ENCODE measurements around the gene GALNT7. TPM values are rescaled to one million over a fixed set of nuclear protein-coding genes. Genes with fewer than 3 reads are reported as not detected.
A peak's percentile ranks its signal among the peaks of the same experiment; 100 is the strongest.

The GALNT7 gene
- total RNA-seq, 1 experiment from 2014 or later = 28.9 TPM

GRCh38 chr4:173367285-173367684 is 198.7 kb downstream of the GALNT7 start:
- Histone ChIP-seq H3K27me3 (ENCODE audit: low read length) (no peaks in the 10 kb centered on the region), H3K9me3 (ENCODE audit: low read length) (no peaks in the 10 kb centered on the region), H4K20me1 (ENCODE audit: insufficient read depth, low read depth, low read length) (no peaks in the 10 kb centered on the region), H3K4me1 (ENCODE audit: low read length) (peaks cover 5% of the 10 kb centered on the region), H3K27ac (ENCODE audit: low read length) (no peak overlapping the region), H3K79me2 (ENCODE audit: low read length) (no peaks in the 10 kb centered on the region), H3K36me3 (ENCODE audit: insufficient read depth, low read length) (no peaks in the 10 kb centered on the region), H3K9me2 (replicated peaks; ENCODE audit: insufficient read depth, low read length) (no peaks in the 10 kb centered on the region), H2AFZ (ENCODE audit: low read length) (no peak overlapping the region), H3K4me3 (ENCODE audit: low read length) (no peak overlapping the region), H3K4me2 (ENCODE audit: low read depth, low read length, poor library complexity, severe bottlenecking) (no peak overlapping the region), H3K9ac (ENCODE audit: low read length) (no peak overlapping the region)
- DNase-seq = no peak

GRCh38 chr4:173367946-173368345 is 199.3 kb downstream of the GALNT7 start:
- H4K20me1 ChIP-seq (ENCODE audit: insufficient read depth, low read depth, low read length) = no peaks in the 10 kb centered on the region
- no peaks in the 10 kb centered on the region for H3K27me3 ChIP-seq (ENCODE audit: low read length)
- no peak overlapping the region for H3K4me2 ChIP-seq (ENCODE audit: low read depth, low read length, poor library complexity, severe bottlenecking)
- H3K4me3 ChIP-seq (ENCODE audit: low read length) = no peak overlapping the region
- H3K79me2 ChIP-seq (ENCODE audit: low read length) = no peaks in the 10 kb centered on the region
- H3K9me2 ChIP-seq (replicated peaks; ENCODE audit: insufficient read depth, low read length) = no peaks in the 10 kb centered on the region
- H3K4me1 ChIP-seq (ENCODE audit: low read length) = peaks cover 8% of the 10 kb centered on the region
- no peak overlapping the region for H3K27ac ChIP-seq (ENCODE audit: low read length)
- H2AFZ ChIP-seq (ENCODE audit: low read length) = no peak overlapping the region
- H3K36me3 ChIP-seq (ENCODE audit: insufficient read depth, low read length) = no peaks in the 10 kb centered on the region
- DNase-seq = no peak
- H3K9me3 ChIP-seq (ENCODE audit: low read length) = no peaks in the 10 kb centered on the region
- H3K9ac ChIP-seq (ENCODE audit: low read length) = no peak overlapping the region

GRCh38 chr4:173370130-173370476 is 201.5 kb downstream of the GALNT7 start:
- Histone ChIP-seq H3K36me3 (ENCODE audit: insufficient read depth, low read length) (no peaks in the 10 kb centered on the region), H3K27me3 (ENCODE audit: low read length) (no peaks in the 10 kb centered on the region), H3K4me2 (ENCODE audit: low read depth, low read length, poor library complexity, severe bottlenecking) (peak overlapping the region; percentile 79), H4K20me1 (ENCODE audit: insufficient read depth, low read depth, low read length) (0 out of 2 replicates have a peak, but pooled peaks cover 3% of the 10 kb centered on the region), H3K9me2 (replicated peaks; ENCODE audit: insufficient read depth, low read length) (no peaks in the 10 kb centered on the region), H3K79me2 (ENCODE audit: low read length) (no peaks in the 10 kb centered on the region), H3K4me1 (ENCODE audit: low read length) (peaks cover 8% of the 10 kb centered on the region), H2AFZ (ENCODE audit: low read length) (peak overlapping the region; percentile 75; the same call in 1 of the 2 replicates), H3K4me3 (ENCODE audit: low read length) (peak overlapping the region; percentile 84), H3K9ac (ENCODE audit: low read length) (peak overlapping the region; percentile 76), H3K27ac (ENCODE audit: low read length) (peak overlapping the region; percentile 61), H3K9me3 (ENCODE audit: low read length) (no peaks in the 10 kb centered on the region)
- peak; percentile 58 for DNase-seq

GRCh38 chr4:173370477-173371291 is 202.1 kb downstream of the GALNT7 start, which contains the start of gene SAP30:
SAP30 (plus strand) TSS chr4:173370954; CDS start chr4:173371183, 229 bp downstream.
- peak; percentile 97 for DNase-seq
- H3K27me3 ChIP-seq (ENCODE audit: low read length) = no peaks in the 10 kb centered on the region

GRCh38 chr4:173371292-173372192 is 202.9 kb downstream of the GALNT7 start:
- H3K36me3 ChIP-seq (ENCODE audit: insufficient read depth, low read length) = no peaks in the 10 kb centered on the region
- no peaks in the 10 kb centered on the region for H3K9me2 ChIP-seq (replicated peaks; ENCODE audit: insufficient read depth, low read length)
- H2AFZ ChIP-seq (ENCODE audit: low read length) = peak overlapping the region; percentile 71; the same call in 1 of the 2 replicates
- no peaks in the 10 kb centered on the region for H3K27me3 ChIP-seq (ENCODE audit: low read length)
- no peaks in the 10 kb centered on the region for H3K9me3 ChIP-seq (ENCODE audit: low read length)
- peak overlapping the region; percentile 84 for H3K4me3 ChIP-seq (ENCODE audit: low read length)
- no peak overlapping the region for H3K27ac ChIP-seq (ENCODE audit: low read length)
- 0 out of 2 replicates have a peak, but pooled peaks cover 3% of the 10 kb centered on the region for H4K20me1 ChIP-seq (ENCODE audit: insufficient read depth, low read depth, low read length)
- H3K4me2 ChIP-seq (ENCODE audit: low read depth, low read length, poor library complexity, severe bottlenecking) = peak overlapping the region; percentile 80
- no peaks in the 10 kb centered on the region for H3K79me2 ChIP-seq (ENCODE audit: low read length)
- peaks cover 8% of the 10 kb centered on the region for H3K4me1 ChIP-seq (ENCODE audit: low read length)
- peak overlapping the region; percentile 74 for H3K9ac ChIP-seq (ENCODE audit: low read length)
- peak; percentile 58 for DNase-seq

More at GRCh38 chr4:173370477-173371291, 202.1 kb downstream of the GALNT7 start, which contains the start of gene SAP30:
- Histone ChIP-seq H3K79me2 (ENCODE audit: low read length) (no peaks in the 10 kb centered on the region), H2AFZ (ENCODE audit: low read length) (peak within 1 kb of the TSS; percentile 75), H3K36me3 (ENCODE audit: insufficient read depth, low read length) (no peaks in the 10 kb centered on the region), H3K27ac (ENCODE audit: low read length) (peak within 1 kb of the TSS; percentile 61), H3K9me3 (ENCODE audit: low read length) (no peaks in the 10 kb centered on the region), H3K9me2 (replicated peaks; ENCODE audit: insufficient read depth, low read length) (no peaks in the 10 kb centered on the region), H4K20me1 (ENCODE audit: insufficient read depth, low read depth, low read length) (0 out of 2 replicates have a peak, but pooled peaks cover 3% of the 10 kb centered on the region), H3K4me2 (ENCODE audit: low read depth, low read length, poor library complexity, severe bottlenecking) (peak within 1 kb of the TSS; percentile 80), H3K4me1 (ENCODE audit: low read length) (peaks cover 8% of the 10 kb centered on the region), H3K4me3 (ENCODE audit: low read length) (peak within 1 kb of the TSS; percentile 84), H3K9ac (ENCODE audit: low read length) (peak within 1 kb of the TSS; percentile 76)

Small RNA genes lying within 50 kb of the gene (small RNA-seq; reads per million reads assigned to genes)
- gene MIR548T (not detected), gene RN7SL253P (not detected)

Other genes starting within 250 kb of the GALNT7 start
- gene HMGB2, start 165.5 kb downstream of the GALNT7 start, total RNA-seq (2014; rRNA removed; shearing (Covaris generic); ENCODE audit: low replicate concordance) = 101 and 155 TPM in 2 replicates
- 2.0 and 11.9 TPM in 2 replicates for gene SAP30, start 202.1 kb downstream of the GALNT7 start, total RNA-seq (2014; rRNA removed; shearing (Covaris generic); ENCODE audit: low replicate concordance)
- gene SCRG1, start 230.3 kb downstream of the GALNT7 start, total RNA-seq (2014; rRNA removed; shearing (Covaris generic); ENCODE audit: low replicate concordance) = not detected in 2 replicates

Measured in Karpas-422 (cell line).